Karpas-422 (cell line): ENCODE data around the gene USP5. TPM values are rescaled to one million over a fixed set of nuclear protein-coding genes. Genes with fewer than 3 reads are reported as not detected.

Experiments
- DNase-seq: peaks from one replicate; pipeline ENCODE4 v3.0.0-alpha.2; 2015
- H2AFZ ChIP-seq: fragments of 200-600 bp; sonication (generic); 2 replicates; pipeline ENCODE4 v1.6.1; 2014; ENCODE audit warnings: antibody characterized with exemption, low read length, mixed read lengths
- H3K27ac ChIP-seq: fragments of 200-600 bp; sonication (generic); 2 replicates; pipeline ENCODE4 v1.5.1; 2014; ENCODE audit warnings: mild to moderate bottlenecking, low read length, moderate library complexity
- H3K27me3 ChIP-seq: fragments of 200-600 bp; sonication (generic); 2 replicates; pipeline ENCODE4 v1.6.1; 2014; ENCODE audit warnings: low read length, mixed read lengths
- H3K36me3 ChIP-seq: fragments of 200-600 bp; sonication (generic); 2 replicates; pipeline ENCODE4 v1.6.1; 2014; ENCODE audit warnings: low read length, mixed read lengths; ENCODE audit not compliant: insufficient read depth
- H3K4me1 ChIP-seq: fragments of 200-600 bp; sonication (generic); 2 replicates; pipeline ENCODE4 v1.6.1; 2014; ENCODE audit warnings: mild to moderate bottlenecking, low read length, mixed read lengths
- H3K4me2 ChIP-seq: fragments of 200-600 bp; sonication (generic); 2 replicates; pipeline ENCODE4 v1.6.1; 2014; ENCODE audit warnings: low read length, low read depth, mild to moderate bottlenecking; ENCODE audit not compliant: poor library complexity, severe bottlenecking
- H3K4me3 ChIP-seq: fragments of 200-600 bp; sonication (generic); 2 replicates; pipeline ENCODE4 v1.5.1; 2014; ENCODE audit warnings: mild to moderate bottlenecking, antibody characterized with exemption, low read length, mixed read lengths
- H3K79me2 ChIP-seq: fragments of 200-600 bp; sonication (generic); 2 replicates; pipeline ENCODE4 v1.6.1; 2014; ENCODE audit warnings: mild to moderate bottlenecking, low read length, mixed read lengths
- H3K9ac ChIP-seq: fragments of 200-600 bp; sonication (generic); 2 replicates; pipeline ENCODE4 v1.6.0; 2014; ENCODE audit warnings: low read length
- H3K9me2 ChIP-seq: fragments of 200-600 bp; sonication (generic), shearing (Covaris generic); replicated peaks from 2 replicates; pipeline ENCODE4 v1.6.0; 2014; ENCODE audit warnings: mild to moderate bottlenecking, low read length, moderate library complexity; ENCODE audit not compliant: insufficient read depth
- H3K9me3 ChIP-seq: fragments of 300-700, 200-600 bp; sonication (generic); 2 replicates; pipeline ENCODE4 v1.6.1; 2014; ENCODE audit warnings: low read length, mixed read lengths
- H4K20me1 ChIP-seq: fragments of 200-600 bp; sonication (generic); 2 replicates; pipeline ENCODE4 v1.6.1; 2014; ENCODE audit warnings: mild to moderate bottlenecking, antibody characterized with exemption, low read length, low read depth; ENCODE audit not compliant: insufficient read depth
- total RNA-seq: library from RNA; depleted of rRNA; stranded (reverse); fragments of >200 nt; shearing (Covaris generic); gene quantifications from 2 replicates; pipeline ENCODE4 v1.2.3, GENCODE V29; 2014; ENCODE audit warnings: low replicate concordance

Gene USP5
- total RNA-seq, 1 experiment from 2014 or later: 36.9 TPM

GRCh38 chr12:6817662-6818157 lies 34.2 kb upstream of the USP5 start:
- no peaks in the 10 kb centered on the region for H3K9me3 ChIP-seq
- no peak overlapping the region for H3K4me2 ChIP-seq
- no peak overlapping the region for H3K9ac ChIP-seq
- H3K79me2 ChIP-seq: no peaks in the 10 kb centered on the region
- H3K27ac ChIP-seq: no peak overlapping the region
- H3K4me3 ChIP-seq: no peak overlapping the region
- no peak for DNase-seq
- peaks cover 9% of the 10 kb centered on the region; the same call in 1 of the 2 replicates for H3K4me1 ChIP-seq
- H3K9me2 ChIP-seq: no peaks in the 10 kb centered on the region
- H4K20me1 ChIP-seq: no peaks in the 10 kb centered on the region
- no peak overlapping the region for H2AFZ ChIP-seq
- no peaks in the 10 kb centered on the region for H3K36me3 ChIP-seq
- H3K27me3 ChIP-seq: no peaks in the 10 kb centered on the region

GRCh38 chr12:6818222-6818621 lies 33.7 kb upstream of the USP5 start:
- no peaks in the 10 kb centered on the region for H4K20me1 ChIP-seq

GRCh38 chr12:6818645-6819044 lies 33.3 kb upstream of the USP5 start:
- no peak overlapping the region for H3K27ac ChIP-seq
- no peaks in the 10 kb centered on the region for H4K20me1 ChIP-seq
- H3K79me2 ChIP-seq: no peaks in the 10 kb centered on the region
- DNase-seq: no peak
- H3K4me2 ChIP-seq: no peak overlapping the region
- no peaks in the 10 kb centered on the region for H3K9me2 ChIP-seq
- no peaks in the 10 kb centered on the region for H3K9me3 ChIP-seq
- H3K36me3 ChIP-seq: no peaks in the 10 kb centered on the region
- no peak overlapping the region for H2AFZ ChIP-seq
- no peak overlapping the region for H3K9ac ChIP-seq
- H3K27me3 ChIP-seq: no peaks in the 10 kb centered on the region
- no peak overlapping the region for H3K4me3 ChIP-seq
- peaks cover 7% of the 10 kb centered on the region; the same call in 1 of the 2 replicates for H3K4me1 ChIP-seq

More at GRCh38 chr12:6818222-6818621, 33.7 kb upstream of the USP5 start:
- no peaks in the 10 kb centered on the region for H3K9me2 ChIP-seq
- DNase-seq: no peak
- no peaks in the 10 kb centered on the region for H3K9me3 ChIP-seq
- H3K27me3 ChIP-seq: no peaks in the 10 kb centered on the region
- no peak overlapping the region for H3K4me3 ChIP-seq
- no peak overlapping the region for H3K9ac ChIP-seq
- H3K4me1 ChIP-seq: peaks cover 7% of the 10 kb centered on the region; the same call in 1 of the 2 replicates
- H3K4me2 ChIP-seq: no peak overlapping the region
- H2AFZ ChIP-seq: no peak overlapping the region
- H3K79me2 ChIP-seq: no peaks in the 10 kb centered on the region
- no peaks in the 10 kb centered on the region for H3K36me3 ChIP-seq
- H3K27ac ChIP-seq: no peak overlapping the region

DNA sequence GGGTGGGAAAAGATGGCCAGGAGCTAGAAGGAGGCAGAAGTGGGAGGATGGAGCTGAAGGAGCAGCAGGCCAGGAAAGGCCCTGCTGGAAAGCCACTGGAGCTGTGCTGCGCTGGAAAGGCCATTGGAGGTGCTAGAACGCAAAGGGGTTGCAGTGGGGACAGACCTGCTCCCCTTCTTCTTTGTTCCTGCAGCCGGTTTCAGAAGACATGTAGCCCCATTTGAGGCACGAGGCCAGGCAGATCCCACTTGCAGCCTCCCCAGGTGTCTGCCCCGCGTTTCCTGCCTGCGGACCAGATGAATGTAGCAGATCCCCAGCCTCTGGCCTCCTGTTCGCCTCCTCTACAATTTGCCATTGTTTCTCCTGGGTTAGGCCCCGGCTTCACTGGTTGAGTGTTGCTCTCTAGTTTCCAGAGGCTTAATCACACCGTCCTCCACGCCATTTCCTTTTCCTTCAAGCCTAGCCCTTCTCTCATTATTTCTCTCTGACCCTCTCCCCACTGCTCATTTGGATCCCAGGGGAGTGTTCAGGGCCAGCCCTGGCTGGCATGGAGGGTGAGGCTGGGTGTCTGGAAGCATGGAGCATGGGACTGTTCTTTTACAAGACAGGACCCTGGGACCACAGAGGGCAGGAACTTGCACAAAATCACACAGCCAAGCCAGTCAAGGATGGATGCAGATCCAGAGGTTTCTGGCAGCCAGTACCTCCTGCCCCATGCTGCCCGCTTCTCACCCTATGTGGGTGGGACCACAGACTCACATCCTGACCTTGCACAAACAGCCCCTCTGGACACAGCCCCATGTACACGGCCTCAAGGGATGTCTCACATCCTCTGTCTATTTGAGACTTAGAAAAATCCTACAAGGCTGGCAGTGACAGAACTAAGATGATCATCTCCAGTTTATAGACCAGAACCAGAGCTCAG lies 32.6 kb upstream of the USP5 start:
- H3K9me2 ChIP-seq: no peaks in the 10 kb centered on the region
- no peak overlapping the region for H3K4me3 ChIP-seq
- no peaks in the 10 kb centered on the region for H3K79me2 ChIP-seq
- no peaks in the 10 kb centered on the region for H4K20me1 ChIP-seq
- H3K27ac ChIP-seq: no peak overlapping the region
- H2AFZ ChIP-seq: no peak overlapping the region
- H3K4me1 ChIP-seq: peaks cover 7% of the 10 kb centered on the region; the same call in 1 of the 2 replicates
- no peak overlapping the region for H3K9ac ChIP-seq
- H3K9me3 ChIP-seq: no peaks in the 10 kb centered on the region
- H3K4me2 ChIP-seq: no peak overlapping the region
- no peak for DNase-seq
- no peaks in the 10 kb centered on the region for H3K27me3 ChIP-seq
- H3K36me3 ChIP-seq: no peaks in the 10 kb centered on the region

DNA sequence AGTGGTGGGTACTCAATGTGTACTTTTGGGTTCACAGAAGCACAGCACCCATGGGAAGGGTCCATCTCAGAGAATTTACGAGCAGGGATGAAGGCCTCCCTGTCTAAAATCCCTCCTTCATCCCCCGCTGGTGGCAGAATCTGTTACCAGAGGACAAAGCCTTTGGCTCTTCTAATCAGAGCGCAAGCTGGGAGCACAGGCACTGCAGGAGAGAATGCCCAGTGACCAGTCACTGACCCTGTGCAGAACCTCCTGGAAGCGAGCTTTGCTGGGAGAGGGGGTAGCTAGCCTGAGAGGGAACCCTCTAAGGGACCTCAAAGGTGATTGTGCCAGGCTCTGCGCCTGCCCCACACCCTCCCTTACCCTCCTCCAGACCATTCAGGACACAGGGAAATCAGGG lies 31.8 kb upstream of the USP5 start:
- H3K4me2 ChIP-seq: no peak overlapping the region
- no peaks in the 10 kb centered on the region for H3K36me3 ChIP-seq
- peaks cover 7% of the 10 kb centered on the region; the same call in 1 of the 2 replicates for H3K4me1 ChIP-seq
- no peaks in the 10 kb centered on the region for H3K79me2 ChIP-seq
- H3K27me3 ChIP-seq: no peaks in the 10 kb centered on the region
- no peak for DNase-seq
- H3K9me3 ChIP-seq: no peaks in the 10 kb centered on the region
- no peaks in the 10 kb centered on the region for H4K20me1 ChIP-seq
- H3K9ac ChIP-seq: no peak overlapping the region
- H3K4me3 ChIP-seq: no peak overlapping the region
- H3K27ac ChIP-seq: no peak overlapping the region
- no peaks in the 10 kb centered on the region for H3K9me2 ChIP-seq
- H2AFZ ChIP-seq: no peak overlapping the region

DNA sequence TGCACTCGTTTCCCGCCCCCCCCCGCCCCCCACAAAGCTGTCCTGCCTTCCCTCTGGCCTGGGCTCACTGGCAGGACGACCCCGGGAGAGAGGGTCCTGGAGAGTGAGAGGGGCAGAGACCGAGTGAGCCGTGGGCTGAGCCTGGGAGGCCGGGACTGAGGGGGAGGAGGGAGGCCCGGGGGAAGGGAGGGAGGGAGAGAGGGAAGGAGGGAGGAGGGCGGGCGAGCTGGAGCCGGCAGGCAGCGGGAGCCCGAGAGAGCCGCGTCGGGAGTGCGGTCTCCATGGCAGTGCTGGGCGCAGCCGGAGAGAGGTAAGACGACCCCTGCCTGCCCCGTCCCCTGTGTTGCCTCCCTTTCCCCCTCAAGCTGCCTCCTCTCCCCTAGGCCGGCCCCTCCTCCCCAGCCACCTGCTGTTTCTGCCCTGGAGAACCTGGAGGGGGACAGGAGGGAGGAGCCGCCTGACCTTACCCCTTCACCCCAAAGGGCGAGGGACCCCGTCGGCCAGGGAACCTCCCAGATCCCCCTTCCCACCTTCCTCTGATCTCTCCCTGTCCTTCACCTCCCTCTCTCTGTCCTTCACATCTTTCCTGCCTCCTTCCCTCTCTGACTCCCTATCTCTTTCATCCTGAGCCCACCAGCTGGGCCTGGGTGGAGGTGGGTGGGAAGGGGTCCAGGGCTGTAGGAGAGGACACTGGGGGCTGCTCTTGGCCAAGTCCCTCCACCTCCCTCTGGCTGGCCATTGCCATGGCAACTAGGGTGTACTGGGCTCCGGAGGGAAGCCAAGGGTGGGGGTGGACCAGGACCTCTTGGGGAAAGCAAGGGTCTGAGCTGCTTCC lies 30.1 kb upstream of the USP5 start, which contains the start of gene GPR162:
Gene GPR162 (plus strand): TSS at position 231 of the 835 bp plus-strand sequence. CDS start 2,078 bp downstream, outside the sequence.
- Histone ChIP-seq H3K4me3 (no peak within 1 kb of the TSS), H3K9me3 (no peaks in the 10 kb centered on the region), H3K9ac (no peak within 1 kb of the TSS), H3K27ac (no peak within 1 kb of the TSS), H3K9me2 (no peaks in the 10 kb centered on the region), H4K20me1 (no peaks in the 10 kb centered on the region), H3K4me1 (peaks cover 7% of the 10 kb centered on the region), H3K4me2 (no peak within 1 kb of the TSS), H2AFZ (no peak within 1 kb of the TSS), H3K27me3 (no peaks in the 10 kb centered on the region), H3K79me2 (no peaks in the 10 kb centered on the region), H3K36me3 (no peaks in the 10 kb centered on the region)
- DNase-seq: no peak

GRCh38 chr12:6822426-6823135 lies 29.4 kb upstream of the USP5 start:
- Histone ChIP-seq H2AFZ (no peak overlapping the region), H3K4me1 (peaks cover 14% of the 10 kb centered on the region), H4K20me1 (no peaks in the 10 kb centered on the region), H3K9me3 (no peaks in the 10 kb centered on the region), H3K27ac (no peak overlapping the region), H3K9ac (no peak overlapping the region), H3K36me3 (no peaks in the 10 kb centered on the region), H3K9me2 (no peaks in the 10 kb centered on the region), H3K79me2 (no peaks in the 10 kb centered on the region), H3K27me3 (no peaks in the 10 kb centered on the region), H3K4me3 (no peak overlapping the region), H3K4me2 (no peak overlapping the region)
- no peak for DNase-seq
